ENCODE measurements around the gene SYDE2. TPM values are rescaled to one million over a fixed set of nuclear protein-coding genes. Genes with fewer than 3 reads are reported as not detected.
A peak's percentile ranks its signal among the peaks of the same experiment; 100 is the strongest.

Gene SYDE2
- total and polyA plus RNA-seq, 2 experiments from 2014 or later: 5.8 to 20.1 TPM

GRCh38 chr1:85201340-85202091 is 700 bp upstream of the SYDE2 start:
- H3K9me3 Mint-ChIP-seq: no peaks in the 10 kb centered on the region
- TF ChIP-seq POLR2AphosphoS5 (IDR thresholded peaks at IDR 0.05; ENCODE audit: low read depth) (peak; percentile 67), CREB1 (CRISPR knock-in tag; IDR thresholded peaks at IDR 0.05; ENCODE audit: low read depth) (peak; percentile 17; the same call in 1 of the 2 replicates), ETS1 (IDR thresholded peaks at IDR 0.05) (no peak), ZNF331 (CRISPR knock-in tag; IDR thresholded peaks at IDR 0.05; ENCODE audit: low read depth) (no peak)
- H3K36me3 ChIP-seq (ENCODE audit: insufficient read depth): no peaks in the 10 kb centered on the region

GRCh38 chr1:85199667-85200462 is 951 bp downstream of the SYDE2 start:
- Histone ChIP-seq H3K4me2 (peak overlapping the region; percentile 93), H3K4me3 (peak overlapping the region; percentile 87), H3K27ac (ENCODE audit: low read depth) (no peak overlapping the region), H3K36me3 (ENCODE audit: insufficient read depth) (no peaks in the 10 kb centered on the region), H3K79me2 (replicated peaks; ENCODE audit: insufficient read depth) (peaks cover 46% of the 10 kb centered on the region), H3K9me2 (ENCODE audit: insufficient read depth) (no peaks in the 10 kb centered on the region), H2AFZ (no peak overlapping the region), H3F3A (replicated peaks; ENCODE audit: low read depth) (peaks cover 2% of the 10 kb centered on the region; the same call in 1 of the 2 replicates), H3K4me1 (ENCODE audit: insufficient read depth) (peaks cover 44% of the 10 kb centered on the region), H3K27me3 (ENCODE audit: insufficient read depth) (peaks cover 9% of the 10 kb centered on the region; the same call in 1 of the 2 replicates), H4K20me1 (replicated peaks; ENCODE audit: insufficient read depth) (peaks cover 8% of the 10 kb centered on the region; the same call in 1 of the 2 replicates)
- ATAC-seq (no peak), DNase-seq (ENCODE audit: low spot score) (peak; percentile 28)
- TF ChIP-seq EZH2phosphoT487 (IDR thresholded peaks at IDR 0.05; ENCODE audit: unreplicated experiment) (no peak), REST (IDR thresholded peaks at IDR 0.05; ENCODE audit: unreplicated experiment) (no peak), CREB1 (CRISPR knock-in tag; IDR thresholded peaks at IDR 0.05; ENCODE audit: low read depth) (no peak), ETS1 (IDR thresholded peaks at IDR 0.05) (no peak), STAT1 (IDR thresholded peaks at IDR 0.05; ENCODE audit: unreplicated experiment) (no peak), ZNF114 (CRISPR knock-in tag; IDR thresholded peaks at IDR 0.05) (no peak), JUNB (IDR thresholded peaks at IDR 0.05; ENCODE audit: unreplicated experiment) (no peak), EZH2 (IDR thresholded peaks at IDR 0.05; ENCODE audit: low read depth, unreplicated experiment) (no peak)
- Mint-ChIP-seq H3K27me3 (ENCODE audit: insufficient read depth, low read depth, poor library complexity) (peaks cover 10% of the 10 kb centered on the region), H3K27ac (no peak overlapping the region), H3K9me3 (no peaks in the 10 kb centered on the region), H3K4me3 (peak overlapping the region; percentile 83), H3K36me3 (ENCODE audit: low read depth) (peaks cover 5% of the 10 kb centered on the region), H3K4me1 (peaks cover 40% of the 10 kb centered on the region)

More at GRCh38 chr1:85201340-85202091, 700 bp upstream of the SYDE2 start:
- Histone ChIP-seq H3K27ac (ENCODE audit: low read depth) (peak overlapping the region; percentile 95), H2AFZ (peak overlapping the region; percentile 25; the same call in 1 of the 2 replicates), H3K4me1 (ENCODE audit: insufficient read depth) (peaks cover 39% of the 10 kb centered on the region), H3K79me2 (replicated peaks; ENCODE audit: insufficient read depth) (peaks cover 32% of the 10 kb centered on the region), H3K4me3 (peak overlapping the region; percentile 87), H4K20me1 (replicated peaks; ENCODE audit: insufficient read depth) (peaks cover 8% of the 10 kb centered on the region; the same call in 1 of the 2 replicates), H3K9me2 (ENCODE audit: insufficient read depth) (no peaks in the 10 kb centered on the region), H3K4me2 (peak overlapping the region; percentile 93), H3K27me3 (ENCODE audit: insufficient read depth) (peaks cover 9% of the 10 kb centered on the region; the same call in 1 of the 2 replicates), H3F3A (replicated peaks; ENCODE audit: low read depth) (peaks cover 2% of the 10 kb centered on the region; the same call in 1 of the 2 replicates)
- Mint-ChIP-seq H3K36me3 (ENCODE audit: low read depth) (peaks cover 5% of the 10 kb centered on the region), H3K4me1 (peaks cover 39% of the 10 kb centered on the region), H3K27ac (peak overlapping the region; percentile 99), H3K27me3 (ENCODE audit: insufficient read depth, low read depth, poor library complexity) (peaks cover 10% of the 10 kb centered on the region), H3K4me3 (peak overlapping the region; percentile 98)
- DNase-seq (ENCODE audit: low spot score) (peak; percentile 91), ATAC-seq (peak; percentile 83)

Measured in GM23338 (cell line).